ENCODE measurements around the gene HLCS. TPM values are rescaled to one million over a fixed set of nuclear protein-coding genes. Genes with fewer than 3 reads are reported as not detected.

The HLCS gene
- total and polyA plus RNA-seq, 2 donors (not counting 1 experiment from before 2014, with no cell fraction given): 23.1 to 40.0 TPM

DNA sequence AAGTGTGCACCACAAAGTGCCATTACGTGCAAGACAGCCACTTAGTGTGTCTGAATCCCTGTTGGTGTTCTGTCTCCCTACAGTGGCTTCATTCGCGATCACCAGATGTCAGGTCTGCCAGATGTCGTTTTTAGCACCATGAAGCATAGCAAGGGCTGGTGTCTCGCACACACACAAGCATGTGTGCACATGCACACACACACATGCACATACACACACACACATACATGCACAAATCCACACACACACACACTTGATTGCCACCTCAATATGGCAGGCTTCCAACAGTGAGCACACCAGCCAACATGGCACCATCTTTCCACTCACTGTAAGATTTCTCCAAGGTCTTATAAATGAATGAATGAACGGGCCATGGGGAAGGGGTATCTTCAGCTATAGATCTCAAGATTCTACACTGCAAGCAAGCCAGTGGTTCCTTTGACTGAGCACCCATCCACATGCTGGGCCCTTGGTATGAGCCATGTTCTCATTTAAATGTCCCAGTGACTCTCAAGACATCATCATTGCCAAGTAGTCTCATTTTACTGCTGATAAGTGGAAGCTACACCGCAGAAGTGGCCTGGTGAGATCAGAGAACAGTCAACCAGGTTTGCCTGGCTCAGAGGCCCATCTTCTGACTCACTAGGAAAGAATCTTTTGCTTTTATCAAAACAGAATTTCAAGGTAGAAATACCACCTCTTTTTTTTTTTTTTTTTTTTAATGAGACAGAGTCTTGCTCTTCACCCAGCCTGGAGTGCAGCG is 182.7 kb downstream of the HLCS start:
- Histone ChIP-seq H3K4me2 (ENCODE audit: extremely low read depth, insufficient read depth, low read length) (no peak overlapping the region), H3K27me3 (ENCODE audit: control insufficient read depth, insufficient read depth, low read length) (no peaks in the 10 kb centered on the region), H3K36me3 (ENCODE audit: control insufficient read depth, insufficient read depth, low read length) (no peaks in the 10 kb centered on the region), H3K9ac (ENCODE audit: insufficient read depth, low read length) (no peak overlapping the region), H4K20me1 (ENCODE audit: control insufficient read depth, extremely low read depth, insufficient read depth, low read length) (no peaks in the 10 kb centered on the region), H3K79me2 (ENCODE audit: control insufficient read depth, insufficient read depth, low read length) (no peaks in the 10 kb centered on the region), H3K4me1 (ENCODE audit: control insufficient read depth, extremely low read depth, insufficient read depth, low read length) (no peaks in the 10 kb centered on the region), H3K27ac (ENCODE audit: insufficient read depth, low read length) (no peak overlapping the region), H2AFZ (ENCODE audit: low read length) (no peak overlapping the region), H3K9me3 (ENCODE audit: control insufficient read depth, insufficient read depth, low read depth, low read length) (no peaks in the 10 kb centered on the region), H3K4me3 (replicated peaks in 1 of 4; ENCODE audit: control extremely low read depth in 1 of 4, insufficient read depth in 1 of 4, low read depth in 3 of 4, low read length in 4 of 4) (no peak overlapping the region)
- peak in 1 of 2 donors; percentile 93 for DNase-seq (ENCODE audit: low read depth in 2 of 2)
- TF ChIP-seq, protein P1, sequence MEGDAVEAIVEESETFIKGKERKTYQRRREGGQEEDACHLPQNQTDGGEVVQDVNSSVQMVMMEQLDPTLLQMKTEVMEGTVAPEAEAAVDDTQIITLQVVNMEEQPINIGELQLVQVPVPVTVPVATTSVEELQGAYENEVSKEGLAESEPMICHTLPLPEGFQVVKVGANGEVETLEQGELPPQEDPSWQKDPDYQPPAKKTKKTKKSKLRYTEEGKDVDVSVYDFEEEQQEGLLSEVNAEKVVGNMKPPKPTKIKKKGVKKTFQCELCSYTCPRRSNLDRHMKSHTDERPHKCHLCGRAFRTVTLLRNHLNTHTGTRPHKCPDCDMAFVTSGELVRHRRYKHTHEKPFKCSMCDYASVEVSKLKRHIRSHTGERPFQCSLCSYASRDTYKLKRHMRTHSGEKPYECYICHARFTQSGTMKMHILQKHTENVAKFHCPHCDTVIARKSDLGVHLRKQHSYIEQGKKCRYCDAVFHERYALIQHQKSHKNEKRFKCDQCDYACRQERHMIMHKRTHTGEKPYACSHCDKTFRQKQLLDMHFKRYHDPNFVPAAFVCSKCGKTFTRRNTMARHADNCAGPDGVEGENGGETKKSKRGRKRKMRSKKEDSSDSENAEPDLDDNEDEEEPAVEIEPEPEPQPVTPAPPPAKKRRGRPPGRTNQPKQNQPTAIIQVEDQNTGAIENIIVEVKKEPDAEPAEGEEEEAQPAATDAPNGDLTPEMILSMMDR (conservative IDR thresholded peaks at IDR 0.05 in 1 of 2, IDR thresholded peaks at IDR 0.05 in 1 of 2; ENCODE audit: low read depth in 1 of 2, low read length in 2 of 2): no peak
- no peak for TF ChIP-seq EZH2 (IDR thresholded peaks at IDR 0.05; ENCODE audit: low read length, missing control alignments)

DNA sequence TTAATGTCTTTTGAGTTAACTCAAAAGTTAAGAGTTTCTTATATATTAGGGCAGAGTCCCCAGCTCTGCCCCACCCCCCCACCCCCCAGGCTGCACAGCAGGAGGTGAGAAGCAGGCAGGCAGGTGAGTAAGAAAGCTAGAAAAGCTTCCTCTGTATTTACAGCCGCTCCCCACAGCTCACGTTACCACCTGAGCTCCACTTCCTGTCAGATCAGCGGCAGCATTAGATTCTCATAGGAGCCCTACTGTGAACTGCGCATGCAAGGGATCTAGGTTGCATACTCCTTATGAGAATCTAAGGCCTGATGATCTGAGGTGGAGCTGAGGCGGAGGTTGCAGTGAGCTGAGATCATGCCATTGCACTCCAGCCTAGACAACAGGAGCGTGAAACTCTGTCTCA is 185.6 kb downstream of the HLCS start:
- H3K36me3 ChIP-seq (ENCODE audit: control insufficient read depth, insufficient read depth, low read length): no peaks in the 10 kb centered on the region
- TF ChIP-seq EZH2 (IDR thresholded peaks at IDR 0.05; ENCODE audit: low read length, missing control alignments): no peak
- TF ChIP-seq, protein P1 (conservative IDR thresholded peaks at IDR 0.05 in 1 of 2, IDR thresholded peaks at IDR 0.05 in 1 of 2; ENCODE audit: low read depth in 1 of 2, low read length in 2 of 2): no peak
- H3K27ac ChIP-seq (ENCODE audit: insufficient read depth, low read length): no peak overlapping the region
- H3K9me3 ChIP-seq (ENCODE audit: control insufficient read depth, insufficient read depth, low read depth, low read length): no peaks in the 10 kb centered on the region
- no peaks in the 10 kb centered on the region for H4K20me1 ChIP-seq (ENCODE audit: control insufficient read depth, extremely low read depth, insufficient read depth, low read length)
- no peaks in the 10 kb centered on the region for H3K79me2 ChIP-seq (ENCODE audit: control insufficient read depth, insufficient read depth, low read length)
- H3K4me1 ChIP-seq (ENCODE audit: control insufficient read depth, extremely low read depth, insufficient read depth, low read length): no peaks in the 10 kb centered on the region
- no peaks in the 10 kb centered on the region for H3K27me3 ChIP-seq (ENCODE audit: control insufficient read depth, insufficient read depth, low read length)
- no peak overlapping the region for H3K4me2 ChIP-seq (ENCODE audit: extremely low read depth, insufficient read depth, low read length)
- no peak overlapping the region for H3K4me3 ChIP-seq (replicated peaks in 1 of 4; ENCODE audit: control extremely low read depth in 1 of 4, insufficient read depth in 1 of 4, low read depth in 3 of 4, low read length in 4 of 4)
- H2AFZ ChIP-seq (ENCODE audit: low read length): no peak overlapping the region
- H3K9ac ChIP-seq (ENCODE audit: insufficient read depth, low read length): no peak overlapping the region
- DNase-seq (ENCODE audit: low read depth in 2 of 2): no peak

DNA sequence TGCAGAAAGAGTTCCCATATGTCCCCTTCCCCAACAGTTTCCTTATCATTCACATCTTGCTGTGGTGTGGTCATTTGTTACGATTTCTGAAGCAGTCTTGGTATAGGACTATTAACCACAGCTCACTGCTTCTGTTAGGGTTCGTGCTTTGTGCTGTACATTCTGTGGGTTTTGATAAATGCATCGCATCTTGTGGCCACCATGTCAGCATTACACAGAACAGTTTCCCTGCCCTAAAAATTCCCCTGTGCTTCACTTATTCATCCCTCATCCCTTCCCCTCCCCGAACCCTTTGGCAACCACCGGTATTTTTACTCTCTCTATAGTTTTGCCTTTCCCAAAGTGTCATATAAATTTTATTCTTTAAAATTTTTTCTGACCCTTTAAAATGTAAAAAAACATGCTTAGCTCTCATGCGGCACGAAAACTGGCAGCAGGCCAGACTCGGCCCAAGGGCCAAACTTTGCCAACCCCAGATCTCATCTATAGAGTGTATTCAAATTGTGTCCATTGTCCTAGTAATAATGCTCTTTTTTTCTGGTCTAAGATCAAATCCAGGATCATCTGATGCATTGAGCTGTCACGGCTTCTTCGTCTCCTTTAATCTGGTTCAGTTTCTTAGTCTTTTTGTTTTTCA is 189.4 kb downstream of the HLCS start:
- Histone ChIP-seq H3K27me3 (ENCODE audit: control insufficient read depth, insufficient read depth, low read length) (no peaks in the 10 kb centered on the region), H3K4me3 (replicated peaks in 1 of 4; ENCODE audit: control extremely low read depth in 1 of 4, insufficient read depth in 1 of 4, low read depth in 3 of 4, low read length in 4 of 4) (no peak overlapping the region), H3K4me1 (ENCODE audit: control insufficient read depth, extremely low read depth, insufficient read depth, low read length) (no peaks in the 10 kb centered on the region), H2AFZ (ENCODE audit: low read length) (no peak overlapping the region), H3K9me3 (ENCODE audit: control insufficient read depth, insufficient read depth, low read depth, low read length) (no peaks in the 10 kb centered on the region), H3K79me2 (ENCODE audit: control insufficient read depth, insufficient read depth, low read length) (no peaks in the 10 kb centered on the region), H4K20me1 (ENCODE audit: control insufficient read depth, extremely low read depth, insufficient read depth, low read length) (no peaks in the 10 kb centered on the region), H3K27ac (ENCODE audit: insufficient read depth, low read length) (no peak overlapping the region), H3K9ac (ENCODE audit: insufficient read depth, low read length) (no peak overlapping the region), H3K4me2 (ENCODE audit: extremely low read depth, insufficient read depth, low read length) (no peak overlapping the region), H3K36me3 (ENCODE audit: control insufficient read depth, insufficient read depth, low read length) (no peaks in the 10 kb centered on the region)
- TF ChIP-seq, protein P1 (conservative IDR thresholded peaks at IDR 0.05 in 1 of 2, IDR thresholded peaks at IDR 0.05 in 1 of 2; ENCODE audit: low read depth in 1 of 2, low read length in 2 of 2): no peak
- no peak for TF ChIP-seq EZH2 (IDR thresholded peaks at IDR 0.05; ENCODE audit: low read length, missing control alignments)
- DNase-seq (ENCODE audit: low read depth in 2 of 2): peak in 1 of 2 donors; percentile 38
